ENCODE results near the gene FOXJ1.

DNA sequence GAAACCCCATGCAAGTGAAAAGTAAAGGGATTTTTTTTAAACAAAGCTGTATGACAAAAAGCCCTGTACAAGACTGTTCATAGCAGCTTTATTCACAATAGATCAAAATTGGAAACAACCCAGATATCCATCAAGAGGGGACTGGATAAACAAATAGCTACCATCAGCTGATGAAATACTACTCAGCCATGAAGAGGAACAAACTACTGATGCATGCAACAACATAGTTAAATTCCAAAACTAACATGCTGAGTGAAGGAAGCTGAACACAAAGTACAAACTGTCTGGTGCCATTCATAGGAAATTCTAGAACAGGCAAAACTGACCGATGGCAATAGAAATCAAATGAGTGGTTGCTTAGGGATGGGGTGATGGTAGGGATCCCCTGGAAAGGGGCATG is 15.1 kb downstream of the FOXJ1 start:
- TF ChIP-seq, protein P1, sequence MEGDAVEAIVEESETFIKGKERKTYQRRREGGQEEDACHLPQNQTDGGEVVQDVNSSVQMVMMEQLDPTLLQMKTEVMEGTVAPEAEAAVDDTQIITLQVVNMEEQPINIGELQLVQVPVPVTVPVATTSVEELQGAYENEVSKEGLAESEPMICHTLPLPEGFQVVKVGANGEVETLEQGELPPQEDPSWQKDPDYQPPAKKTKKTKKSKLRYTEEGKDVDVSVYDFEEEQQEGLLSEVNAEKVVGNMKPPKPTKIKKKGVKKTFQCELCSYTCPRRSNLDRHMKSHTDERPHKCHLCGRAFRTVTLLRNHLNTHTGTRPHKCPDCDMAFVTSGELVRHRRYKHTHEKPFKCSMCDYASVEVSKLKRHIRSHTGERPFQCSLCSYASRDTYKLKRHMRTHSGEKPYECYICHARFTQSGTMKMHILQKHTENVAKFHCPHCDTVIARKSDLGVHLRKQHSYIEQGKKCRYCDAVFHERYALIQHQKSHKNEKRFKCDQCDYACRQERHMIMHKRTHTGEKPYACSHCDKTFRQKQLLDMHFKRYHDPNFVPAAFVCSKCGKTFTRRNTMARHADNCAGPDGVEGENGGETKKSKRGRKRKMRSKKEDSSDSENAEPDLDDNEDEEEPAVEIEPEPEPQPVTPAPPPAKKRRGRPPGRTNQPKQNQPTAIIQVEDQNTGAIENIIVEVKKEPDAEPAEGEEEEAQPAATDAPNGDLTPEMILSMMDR (IDR thresholded peaks at IDR 0.05) = no peak
- TF ChIP-seq POLR2AphosphoS5 (IDR thresholded peaks at IDR 0.05) = no peak
- TF ChIP-seq POLR2A (IDR thresholded peaks at IDR 0.05) = no peak
